NCI-H82 (cell line): ENCODE measurements around the gene NFXL1.

Experiments
- DNase-seq: peaks from one replicate; lab custom pipeline; 2025; lab: John Stamatoyannopoulos, UW

NFXL1 gene

DNA sequence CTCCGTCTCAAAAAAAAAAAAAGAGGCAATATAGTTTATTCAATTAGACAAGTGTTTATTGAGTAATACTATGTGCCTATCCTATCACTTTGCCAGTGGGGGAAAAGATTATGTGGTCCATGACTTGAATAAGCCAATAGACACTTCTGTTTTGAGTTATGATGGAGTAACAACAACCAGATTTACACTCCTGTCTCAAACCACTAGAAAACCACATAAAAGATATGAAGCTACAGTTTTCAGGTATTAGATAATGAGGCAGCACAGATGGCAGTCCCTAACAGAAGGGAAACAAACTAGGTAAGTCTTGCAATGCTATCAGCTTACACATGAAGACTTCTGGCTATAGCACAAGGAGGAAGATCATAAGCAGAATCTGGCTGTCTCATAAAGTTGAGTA is 22.5 kb downstream of the NFXL1 start:
- no peak for DNase-seq

DNA sequence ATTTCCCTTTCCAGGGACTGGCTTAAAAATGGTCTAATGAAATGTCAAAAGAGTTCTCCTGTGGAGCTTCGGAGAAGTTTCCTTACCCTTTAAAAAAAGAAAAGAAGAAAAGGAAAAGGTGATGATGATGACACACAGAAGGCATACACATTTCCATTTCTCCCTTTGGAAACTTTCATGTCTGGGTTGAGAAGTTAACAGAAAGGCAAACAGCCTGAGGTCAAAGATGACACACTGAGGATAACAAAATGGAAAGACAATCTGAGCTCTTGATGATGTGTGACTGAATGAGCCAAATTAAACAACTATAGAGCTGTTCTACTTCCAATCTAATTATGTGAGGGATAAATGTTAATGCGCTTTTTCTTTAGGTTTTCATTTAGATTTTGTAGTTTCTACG is 32.2 kb downstream of the NFXL1 start:
- DNase-seq: no peak

DNA sequence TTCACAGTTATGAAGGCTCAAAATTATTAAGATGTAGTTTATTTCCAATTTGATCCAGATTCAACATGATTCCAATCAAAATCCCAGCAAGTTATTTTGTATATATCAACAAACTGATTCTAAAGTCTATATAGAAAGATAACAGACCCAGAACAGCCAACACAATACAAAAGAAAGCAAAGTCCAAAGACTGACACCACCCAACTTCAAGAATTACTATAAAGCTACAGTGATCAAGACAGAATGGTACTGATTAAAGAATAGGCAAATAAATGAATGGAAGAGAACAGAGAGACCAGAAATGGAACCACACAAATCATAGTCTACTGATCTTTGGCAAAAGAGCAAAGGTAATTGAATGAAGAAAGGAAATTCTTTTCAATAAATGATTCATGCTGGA is 34.9 kb downstream of the NFXL1 start:
- no peak for DNase-seq

DNA sequence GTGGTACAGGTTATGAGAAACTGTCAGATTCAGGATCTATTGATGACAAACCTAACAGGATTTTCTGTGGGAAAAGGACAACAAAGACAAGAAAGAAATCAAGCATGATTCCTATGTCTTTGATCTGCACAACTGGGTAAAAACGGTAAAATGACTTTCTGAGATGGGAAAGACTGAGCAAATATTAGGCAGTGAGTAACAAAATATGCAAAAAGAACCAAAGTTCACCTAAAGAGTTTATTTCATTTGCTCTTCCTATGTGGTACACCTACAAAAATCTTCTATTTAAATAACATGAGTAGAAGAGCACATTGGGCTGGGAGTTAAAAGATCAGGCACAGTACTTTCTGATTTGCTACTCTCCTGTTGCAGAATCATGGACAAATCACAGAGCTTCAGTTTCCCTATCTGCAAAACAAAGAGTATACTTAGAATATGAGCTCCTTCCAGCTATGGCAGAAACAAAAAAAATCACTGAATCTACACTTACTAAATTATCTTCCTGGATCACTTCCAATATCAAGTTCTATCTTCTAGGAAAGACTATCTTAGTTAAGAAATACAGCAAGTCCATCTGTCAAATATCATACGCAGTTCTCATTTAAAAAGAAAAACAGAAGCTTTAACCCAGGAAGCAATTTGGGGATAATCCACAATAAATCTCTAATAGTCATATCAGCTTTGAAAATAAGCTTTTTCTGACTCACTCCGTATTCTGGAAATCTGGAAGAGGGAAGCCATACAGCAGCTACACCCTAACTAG is 37.4 kb downstream of the NFXL1 start:
- DNase-seq: no peak

DNA sequence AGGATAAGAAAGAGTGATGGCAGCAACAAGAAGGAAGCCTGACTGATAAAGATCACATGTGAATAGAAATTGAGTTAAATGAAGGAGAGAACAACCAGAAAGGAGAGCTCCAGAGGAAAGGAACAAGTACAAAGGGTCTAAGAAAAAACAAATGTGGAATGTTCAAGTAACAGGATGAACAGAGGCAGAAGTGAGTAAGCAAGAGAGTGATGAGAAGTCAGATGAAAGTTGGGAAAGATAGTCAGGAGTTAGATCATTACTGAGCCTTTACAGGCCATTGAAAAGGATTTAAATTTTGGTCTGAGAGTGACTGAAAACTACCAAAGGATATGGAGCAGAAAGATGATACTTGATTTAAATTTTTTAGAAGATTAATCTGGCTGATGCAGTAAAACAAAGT is 38.1 kb downstream of the NFXL1 start:
- no peak for DNase-seq

DNA sequence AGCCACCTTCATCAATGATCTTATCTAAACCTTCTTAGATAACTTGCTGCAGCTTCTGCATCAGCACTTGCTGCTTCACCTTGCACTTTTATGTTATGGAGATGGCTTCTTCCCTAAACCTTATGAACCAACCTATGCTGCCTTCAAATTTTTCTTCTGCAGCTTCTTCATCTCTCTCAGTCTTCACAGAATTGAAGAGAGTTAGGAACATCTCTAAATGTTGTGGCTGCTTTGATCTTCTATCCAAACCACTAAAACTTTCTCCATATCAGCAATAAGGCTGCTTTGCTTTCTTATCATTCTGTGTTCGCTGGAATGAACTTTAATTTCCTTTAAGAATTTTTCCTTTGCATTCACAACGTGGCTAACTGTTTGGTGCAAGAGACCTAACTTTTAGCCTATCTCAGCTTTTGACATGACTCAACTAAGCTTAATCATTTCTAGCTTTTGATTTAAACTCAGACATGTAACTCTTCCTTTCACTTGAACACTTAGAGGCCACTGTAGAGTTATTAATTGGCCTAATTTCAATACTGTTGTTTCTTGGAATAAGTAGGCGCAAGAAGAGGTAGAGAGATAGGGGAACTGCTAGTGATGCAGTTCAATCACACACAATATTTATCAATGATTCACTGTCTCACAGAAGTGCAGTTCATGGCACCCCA is 40.4 kb downstream of the NFXL1 start:
- DNase-seq: no peak

DNA sequence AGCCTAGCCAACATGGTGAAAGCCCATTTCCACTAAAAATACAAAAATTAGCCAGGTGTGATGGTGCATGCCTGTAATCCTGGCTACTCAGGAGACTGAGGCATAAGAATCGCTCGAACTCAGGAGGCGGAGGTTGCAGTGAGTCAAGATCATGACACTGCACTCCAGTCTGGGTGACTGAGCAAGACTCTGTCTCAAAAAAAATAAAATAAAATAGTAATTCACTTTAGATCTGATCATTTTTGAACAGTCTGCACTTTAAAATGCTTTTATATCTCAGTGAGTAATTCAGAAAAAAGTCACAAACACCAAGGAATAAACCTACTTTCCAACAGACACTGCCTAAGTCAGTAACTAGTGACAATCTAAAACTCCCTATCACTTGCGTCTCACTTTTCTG is 50.9 kb downstream of the NFXL1 start:
- no peak for DNase-seq

DNA sequence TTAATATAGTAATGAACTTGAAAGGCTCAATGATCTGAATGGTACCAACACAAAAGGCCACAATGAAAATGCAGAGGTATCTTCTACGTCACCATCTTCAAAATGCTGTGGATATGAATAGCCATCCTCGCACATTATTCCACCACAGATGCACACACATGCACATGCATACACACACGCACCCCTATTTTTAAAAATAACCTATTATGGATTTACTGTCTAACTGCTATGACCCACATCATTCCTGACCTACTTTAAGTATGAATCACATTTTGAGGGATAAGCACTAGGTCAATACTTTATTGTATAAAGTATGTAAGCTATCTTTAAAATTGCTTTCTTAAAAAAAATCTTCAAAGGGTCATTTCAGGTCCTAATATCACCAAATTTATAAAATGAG is 52.1 kb downstream of the NFXL1 start:
- no peak for DNase-seq

DNA sequence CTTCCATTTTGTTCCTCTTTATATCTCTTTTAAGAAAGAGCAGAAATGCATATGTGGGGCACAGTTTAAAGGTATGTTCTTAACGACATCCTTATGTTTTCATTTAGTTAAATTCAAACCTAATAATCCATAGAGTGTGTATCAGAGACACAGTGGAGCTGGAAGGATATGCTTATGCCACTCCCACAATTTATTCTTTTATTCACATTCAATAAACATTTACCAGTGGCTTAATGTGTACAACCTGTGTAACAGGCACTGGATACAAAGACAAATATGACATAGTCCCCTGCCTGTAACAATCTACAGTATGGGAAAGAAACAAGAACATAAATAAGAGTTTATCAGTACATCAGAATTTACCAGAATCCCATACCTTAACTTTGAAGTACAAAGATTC is 54.1 kb downstream of the NFXL1 start:
- DNase-seq: no peak

DNA sequence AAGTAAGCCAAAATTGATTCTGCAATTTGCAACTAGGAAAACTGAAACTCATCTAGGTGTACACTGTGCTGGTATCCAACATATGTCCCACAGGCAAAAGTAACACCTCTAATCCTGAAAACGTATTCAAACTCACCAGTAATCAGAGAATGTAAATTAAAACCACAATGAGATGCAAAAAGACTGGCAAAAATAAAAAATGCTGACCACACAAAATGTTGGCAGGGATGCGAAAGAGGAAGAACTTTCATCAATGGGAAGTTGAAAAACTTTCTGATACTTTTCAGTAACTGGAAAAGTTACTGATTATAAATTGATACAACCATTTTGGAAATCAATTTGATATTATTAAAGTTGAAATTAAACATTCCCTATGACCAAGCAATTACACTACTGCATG is 56.4 kb downstream of the NFXL1 start:
- DNase-seq: no peak

DNA sequence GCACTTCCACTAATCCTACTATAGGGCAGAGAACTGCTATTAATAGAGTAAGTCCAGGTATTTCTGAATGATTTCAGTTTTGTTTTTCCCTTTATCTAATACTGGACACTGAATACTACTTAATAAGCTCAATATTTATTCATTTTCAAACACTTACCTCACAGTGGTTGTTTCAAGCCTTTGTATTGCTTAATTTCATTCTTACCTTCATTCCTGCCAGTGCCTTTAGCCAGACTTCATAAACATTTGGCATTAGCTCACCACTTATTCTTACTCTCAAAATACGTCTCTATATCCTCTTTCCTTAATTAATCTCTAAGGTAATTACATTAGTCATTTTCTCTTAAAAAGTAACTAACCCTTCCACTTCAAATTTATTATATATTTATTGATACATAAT is 57.7 kb downstream of the NFXL1 start:
- no peak for DNase-seq

DNA sequence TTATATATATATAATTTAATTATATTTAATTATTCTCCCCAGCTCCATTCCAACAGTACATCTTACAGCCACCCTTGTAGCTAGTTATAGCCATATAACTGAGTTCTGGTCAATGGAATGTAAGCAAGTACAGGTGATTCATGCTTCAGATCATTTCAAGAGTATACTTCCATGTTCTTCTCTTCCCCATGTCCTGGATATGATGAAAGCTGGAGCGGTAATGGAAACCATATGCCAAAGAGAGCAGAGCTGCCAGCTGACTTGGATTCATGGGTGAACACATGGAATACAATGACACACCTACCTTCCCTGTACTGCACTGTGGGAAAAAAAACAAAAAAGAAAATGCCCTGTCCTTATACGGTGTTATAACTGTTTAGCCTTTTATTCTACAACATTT is 59.0 kb downstream of the NFXL1 start:
- DNase-seq: no peak

DNA sequence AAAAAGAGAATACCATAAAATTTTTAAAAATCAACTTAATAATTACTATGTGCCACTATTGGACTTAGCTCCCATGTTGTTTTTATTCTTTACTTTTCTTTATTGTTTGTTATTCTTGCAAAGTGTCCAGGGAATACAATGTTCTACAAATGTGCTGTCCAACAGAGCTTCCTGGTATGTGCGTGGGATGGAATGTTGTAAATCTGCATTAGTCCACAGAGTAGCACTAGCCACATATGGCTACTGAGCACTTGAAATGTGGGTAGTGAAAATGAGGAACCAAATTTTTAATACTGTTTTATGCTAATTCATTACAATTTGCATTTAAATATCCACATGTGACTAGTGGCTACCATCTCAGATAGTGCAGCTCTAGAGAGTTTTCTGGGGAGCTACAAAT is 62.2 kb downstream of the NFXL1 start:
- no peak for DNase-seq

DNA sequence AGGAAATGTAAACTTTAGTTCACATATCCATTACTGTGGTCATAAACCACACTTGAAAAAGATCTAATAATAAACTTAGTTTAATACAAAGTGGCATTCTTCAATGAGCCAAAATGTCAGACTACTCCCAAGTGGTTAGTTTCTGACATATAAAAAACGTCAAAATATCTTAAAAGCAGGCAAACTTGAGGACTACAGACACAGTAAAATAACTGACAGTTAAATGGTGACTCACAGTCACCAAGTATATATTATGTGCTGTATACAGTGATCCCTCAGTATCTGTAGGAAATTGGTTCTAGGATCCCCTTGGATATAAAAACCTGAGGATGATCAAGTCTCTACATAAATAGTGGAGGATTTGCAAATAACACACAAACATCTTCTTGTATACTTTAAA is 64.9 kb downstream of the NFXL1 start:
- no peak for DNase-seq

DNA sequence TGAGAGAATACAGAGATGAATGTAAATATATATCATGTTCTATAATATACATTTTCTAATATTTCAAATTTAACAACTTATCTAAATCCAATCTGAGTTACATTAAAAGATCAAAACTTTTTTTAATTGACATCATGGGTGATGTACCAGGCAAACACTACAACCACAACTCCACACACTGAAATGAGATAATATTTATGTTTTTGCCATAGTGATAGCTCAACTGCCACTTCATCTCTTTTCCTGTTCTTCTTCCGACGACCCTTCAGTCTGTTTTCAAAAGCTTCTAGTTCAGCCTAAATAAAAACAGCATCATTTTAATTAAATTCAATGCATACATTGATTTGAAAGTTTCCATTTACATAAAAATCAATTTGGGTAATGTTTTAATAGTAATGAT is 66.3 kb downstream of the NFXL1 start:
- no peak for DNase-seq

DNA sequence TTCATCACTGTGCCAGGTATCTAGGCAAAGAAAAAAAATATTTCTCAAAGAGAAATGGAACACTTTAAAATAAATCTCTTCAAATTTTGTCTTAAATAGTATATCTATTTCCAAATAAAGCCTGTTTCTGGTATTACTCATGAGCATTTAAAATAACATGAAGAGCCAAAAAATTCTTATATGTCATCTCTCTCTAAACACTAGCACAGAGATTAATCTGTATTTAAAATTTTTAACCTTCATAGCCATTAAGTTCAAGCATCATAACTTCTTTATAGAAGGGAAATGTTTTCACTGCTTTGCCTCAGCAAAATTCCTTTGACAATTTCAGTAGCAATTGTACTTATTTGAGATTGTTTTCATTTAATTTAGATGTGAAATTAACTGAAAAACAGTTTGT is 71.4 kb downstream of the NFXL1 start:
- no peak for DNase-seq

DNA sequence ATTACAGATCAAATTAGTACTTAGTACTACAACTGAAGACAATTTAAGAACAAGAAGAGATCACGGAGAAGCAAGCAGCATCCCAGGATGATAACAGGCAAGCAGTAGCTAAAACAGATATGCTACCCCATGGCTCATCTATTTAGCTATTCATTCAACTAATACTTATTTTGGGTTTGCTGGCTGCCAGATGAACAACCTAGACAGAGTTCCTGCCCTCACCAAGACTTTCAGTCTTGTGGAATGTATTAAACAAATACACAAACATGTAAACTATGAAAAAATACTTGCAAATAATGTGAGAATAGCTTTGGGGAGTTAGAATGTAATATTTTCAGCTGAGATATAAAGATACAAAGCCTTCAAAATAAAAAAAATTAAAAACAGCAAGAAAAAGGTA is 74.1 kb downstream of the NFXL1 start:
- no peak for DNase-seq

DNA sequence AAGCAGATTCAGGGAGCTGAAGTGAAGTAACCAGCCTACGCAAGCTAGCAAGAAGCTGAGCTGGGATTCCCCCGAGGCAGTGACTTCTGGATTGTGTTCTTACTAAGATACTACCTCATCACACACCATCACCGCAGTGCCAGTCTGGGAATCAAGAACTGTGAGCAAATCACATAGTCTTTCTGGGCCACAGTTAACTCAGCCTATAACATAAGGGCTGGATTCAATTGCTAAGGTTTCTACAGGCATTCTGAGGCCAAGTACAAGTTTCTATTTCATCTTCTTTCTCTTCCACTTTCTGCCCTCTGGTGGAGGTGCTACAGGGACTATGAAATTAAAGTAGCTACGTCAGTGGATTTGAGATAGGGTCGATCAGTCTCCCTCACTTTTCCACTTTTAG is 75.1 kb downstream of the NFXL1 start:
- DNase-seq: peak; percentile 53

DNA sequence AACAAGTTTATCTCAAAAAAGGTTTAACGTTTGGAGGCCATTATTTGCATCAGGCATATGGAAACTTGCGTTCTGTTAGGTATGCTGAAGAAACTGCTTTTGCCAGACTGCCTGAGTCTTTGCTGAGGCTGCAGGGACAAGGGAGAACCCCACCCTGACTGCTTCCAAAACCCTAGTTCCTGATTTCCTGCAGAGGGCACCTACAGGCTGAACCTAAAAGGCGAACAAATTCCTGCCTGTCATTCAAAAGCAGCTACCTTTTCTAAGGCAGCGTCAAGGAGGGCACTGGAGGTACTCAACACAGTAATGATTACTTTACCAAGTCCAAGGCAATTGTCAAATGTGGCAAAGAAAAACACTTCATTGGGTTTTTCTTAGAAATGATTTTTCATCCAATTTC is 75.9 kb downstream of the NFXL1 start:
- peak; percentile 22 for DNase-seq

DNA sequence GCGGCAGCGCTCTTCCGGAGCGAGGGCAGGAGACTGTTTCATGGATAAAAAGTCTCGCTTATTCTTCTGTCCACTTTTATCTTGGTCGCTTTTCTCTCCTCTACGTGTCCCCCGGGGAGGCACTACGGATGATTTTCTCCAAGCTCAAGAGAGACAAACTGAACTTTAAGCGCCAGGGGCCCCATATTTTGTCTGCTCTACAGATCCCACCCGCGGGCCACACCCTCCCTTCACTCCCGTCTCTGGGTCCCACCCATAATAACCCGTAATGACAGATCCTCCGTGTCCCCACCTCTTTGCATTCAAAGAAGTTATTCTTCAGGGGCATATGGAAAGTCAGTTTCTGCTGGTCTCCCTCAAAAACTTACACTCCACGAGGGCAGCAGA is 76.5 kb downstream of the NFXL1 start, which contains the start of gene CORIN:
TSS of gene CORIN (minus strand) at position 160 of the 387 bp plus-strand sequence. CDS start at position 42, 118 bp downstream.
- peak; percentile 18 for DNase-seq

DNA sequence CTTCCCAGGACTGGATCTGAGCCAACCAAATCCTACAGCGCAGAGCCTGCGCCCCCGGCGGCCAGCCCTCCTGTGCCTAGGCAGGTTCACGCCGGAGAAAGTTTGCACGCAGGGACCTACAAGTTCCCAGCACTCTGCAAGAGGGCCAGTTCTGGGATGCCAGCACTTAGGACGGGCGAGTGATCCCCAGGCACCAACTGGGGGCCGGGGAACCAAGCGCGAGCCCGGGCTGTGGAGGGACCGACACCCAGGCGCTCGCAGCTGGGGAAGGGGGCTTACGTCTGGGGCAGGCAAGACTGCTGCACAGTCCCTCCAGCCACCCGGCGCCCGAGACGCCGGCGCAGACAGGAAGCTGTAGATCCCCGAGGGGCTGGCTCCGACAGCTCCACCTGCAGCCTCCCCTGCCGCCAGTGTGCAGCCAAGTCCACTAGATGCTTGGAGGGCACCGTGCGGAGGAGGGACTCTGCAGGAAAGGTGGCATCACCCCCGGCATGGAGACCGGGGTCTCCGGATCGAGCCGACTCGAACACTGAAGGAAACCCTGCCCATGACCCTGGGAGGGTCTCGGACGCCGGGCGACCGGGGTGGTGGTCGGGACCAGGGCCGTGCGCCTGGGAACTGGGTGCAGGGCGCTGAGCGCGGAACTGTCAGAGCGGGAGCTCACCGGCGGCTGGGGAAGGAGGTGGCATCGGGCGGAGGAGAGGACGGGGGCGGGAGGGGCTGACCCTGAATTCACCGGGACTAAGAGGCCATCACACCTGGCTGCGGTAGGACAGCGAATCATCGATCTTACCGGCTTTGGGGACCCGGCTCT is 77.1 kb downstream of the NFXL1 start:
- DNase-seq: peak; percentile 77

DNA sequence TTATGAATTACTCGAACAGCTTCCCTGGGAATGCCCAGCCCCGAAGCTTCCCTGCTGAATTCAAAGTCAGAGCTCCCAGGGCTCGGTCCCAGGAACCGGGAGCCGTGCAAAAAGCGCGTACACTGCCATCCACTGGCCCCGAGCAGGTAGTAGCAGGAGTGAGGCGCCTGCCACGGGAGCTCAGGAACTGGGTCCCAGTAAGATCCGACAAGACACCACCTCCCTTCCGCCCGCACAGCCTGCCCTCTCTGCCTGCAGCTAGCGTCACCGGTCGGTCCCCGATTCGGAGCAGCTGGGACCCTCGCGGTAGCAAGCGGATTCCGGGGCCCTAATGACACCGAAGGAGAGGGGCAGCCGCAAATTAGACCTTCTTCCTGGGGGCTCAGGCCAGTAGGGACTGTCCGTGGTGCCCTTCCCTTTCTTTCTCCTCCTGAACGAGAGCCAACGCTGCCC is 77.7 kb downstream of the NFXL1 start:
- peak; percentile 93 for DNase-seq

DNA sequence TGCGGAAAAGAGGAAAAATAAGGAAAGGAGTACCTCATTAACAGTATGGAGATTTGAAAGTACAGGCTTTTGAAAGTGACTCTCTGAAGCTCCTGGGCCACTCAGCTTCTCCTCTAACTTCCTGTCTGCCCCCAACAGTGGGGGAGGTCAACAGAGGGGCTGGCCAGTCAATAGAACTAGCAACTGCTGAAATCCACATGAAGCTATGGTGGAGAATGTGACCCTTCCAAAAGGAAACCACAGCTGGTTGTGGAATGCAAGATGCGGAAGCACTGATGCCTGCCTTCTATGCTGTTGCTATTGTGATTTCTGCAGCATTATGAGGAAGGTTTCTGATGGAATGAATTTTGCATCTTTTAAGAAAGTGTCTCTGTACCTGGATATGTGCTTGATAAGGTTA is 78.9 kb downstream of the NFXL1 start:
- no peak for DNase-seq
